HG03097 (cell line): Measurements from ENCODE around the gene ETFB.
A peak's percentile ranks its signal among the peaks of the same experiment; 100 is the strongest.

Experiments
- ATAC-seq: cut with Tn5 transposase; IDR thresholded peaks from one replicate; pipeline ENCODE4 v1.9.1; 2021; ENCODE audit not compliant: unreplicated experiment, low FRiP score

Gene ETFB

GRCh38 chr19:51375504-51376221 is 9.5 kb upstream of the ETFB start:
- no peak for ATAC-seq

GRCh38 chr19:51372649-51373504 is 6.7 kb upstream of the ETFB start, which contains the start of gene NKG7:
Gene NKG7, minus strand, starts transcription at chr19:51372654. Its CDS starts 119 bp downstream, at chr19:51372535.
- ATAC-seq = no peak

GRCh38 chr19:51372021-51372648 is 5.9 kb upstream of the ETFB start:
- ATAC-seq = no peak

- no peak for ATAC-seq
Observed at GRCh38 chr19:51371186-51371690, 5.0 kb upstream of the ETFB start.

GRCh38 chr19:51370230-51370629 is 4.0 kb upstream of the ETFB start:
- no peak for ATAC-seq

- ATAC-seq = no peak
Observed at GRCh38 chr19:51368366-51369282, 2.4 kb upstream of the ETFB start, which contains the start of gene CLDND2. Gene CLDND2, minus strand, starts transcription at chr19:51369003. Its CDS starts 426 bp downstream, at chr19:51368577.

GRCh38 chr19:51367565-51368365 is 1.6 kb upstream of the ETFB start:
- ATAC-seq = peak; percentile 58

- no peak for ATAC-seq
Observed at GRCh38 chr19:51367255-51367564, 1.0 kb upstream of the ETFB start.

- ATAC-seq = peak; percentile 39
Observed at GRCh38 chr19:51366389-51367254, 434 bp upstream of the ETFB start.

GRCh38 chr19:51365211-51365964 is 800 bp downstream of the ETFB start:
- ATAC-seq = no peak

GRCh38 chr19:51364200-51365106 is 1.7 kb downstream of the ETFB start:
- no peak for ATAC-seq

- no peak for ATAC-seq
Observed at GRCh38 chr19:51361239-51361638, 4.9 kb downstream of the ETFB start.

GRCh38 chr19:51359294-51359693 is 6.9 kb downstream of the ETFB start:
- ATAC-seq = no peak

GRCh38 chr19:51357952-51358351 is 8.2 kb downstream of the ETFB start:
- ATAC-seq = no peak

GRCh38 chr19:51356159-51356801 is 9.9 kb downstream of the ETFB start:
- ATAC-seq = no peak

- no peak for ATAC-seq
Observed at GRCh38 chr19:51354742-51355148, 11.4 kb downstream of the ETFB start.
